Measurements from ENCODE around the gene CLDN24. TPM values are rescaled to one million over a fixed set of nuclear protein-coding genes. Genes with fewer than 3 reads are reported as not detected.
A peak's percentile ranks its signal among the peaks of the same experiment; 100 is the strongest.

Gene CLDN24
- total RNA-seq, 1 donor from 2014 or later, result not detected

DNA sequence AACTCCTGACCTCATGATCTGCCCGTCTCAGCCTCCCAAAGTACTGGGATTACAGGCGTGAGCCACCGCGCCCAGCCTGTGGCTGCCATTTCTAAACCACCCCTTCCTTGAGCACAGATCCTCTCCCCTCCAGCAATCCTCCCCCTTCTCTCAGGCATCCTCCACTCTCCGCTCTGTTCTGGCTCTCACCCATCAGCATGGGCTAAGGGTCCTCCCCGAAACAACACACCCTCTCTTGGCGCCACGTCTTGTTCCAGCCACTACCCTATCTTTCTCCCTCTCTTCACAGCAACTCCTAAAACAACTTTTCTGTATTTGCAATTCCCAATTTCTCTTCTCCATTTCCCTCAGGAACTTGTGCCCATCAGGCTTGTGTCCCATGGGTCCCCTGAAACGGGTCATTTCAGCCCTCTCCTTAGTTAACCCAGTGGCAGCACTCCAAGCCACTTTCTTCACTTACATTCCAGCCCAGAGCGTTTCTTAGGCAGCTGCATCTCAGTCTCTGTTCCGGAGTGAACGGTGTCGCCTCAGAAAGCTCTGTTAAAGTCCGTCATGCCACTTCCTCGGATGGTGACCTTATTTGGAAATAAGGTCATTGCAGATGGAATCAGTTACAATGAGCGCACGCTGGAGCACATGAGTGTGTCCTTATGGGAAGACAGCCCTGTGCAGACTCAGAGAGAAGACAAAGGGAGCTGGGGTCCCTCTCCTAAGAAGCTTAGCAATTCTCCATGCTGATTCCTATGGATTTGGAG lies 28.3 kb upstream of the CLDN24 start:
- intact Hi-C loops (cut with DNase I), result no loop called here
- Histone ChIP-seq H3K27ac (no peak overlapping the region), H3K36me3 (no peaks in the 10 kb centered on the region), H3K4me3 (no peak overlapping the region), H3K9me3 (no peaks in the 10 kb centered on the region), H3K27me3 (no peaks in the 10 kb centered on the region), H3K4me1 (no peaks in the 10 kb centered on the region)
- ATAC-seq, result no peak
- TF ChIP-seq CTCF (IDR thresholded peaks at IDR 0.05), result no peak
- DNase-seq, result no peak

GRCh38 chr4:183349673-183350072 lies 27.4 kb upstream of the CLDN24 start:
- Histone ChIP-seq H3K36me3 (no peaks in the 10 kb centered on the region), H3K4me3 (no peak overlapping the region), H3K27ac (no peak overlapping the region), H3K27me3 (no peaks in the 10 kb centered on the region), H3K4me1 (no peaks in the 10 kb centered on the region), H3K9me3 (no peaks in the 10 kb centered on the region)
- intact Hi-C loops (cut with DNase I), result no loop called here
- TF ChIP-seq CTCF (IDR thresholded peaks at IDR 0.05), result no peak
- no peak for ATAC-seq
- DNase-seq, result no peak

GRCh38 chr4:183348706-183349659 lies 26.8 kb upstream of the CLDN24 start:
- no peaks in the 10 kb centered on the region for H3K4me1 ChIP-seq
- H3K4me3 ChIP-seq, result no peak overlapping the region
- H3K27ac ChIP-seq, result no peak overlapping the region
- no peaks in the 10 kb centered on the region for H3K36me3 ChIP-seq
- H3K9me3 ChIP-seq, result no peaks in the 10 kb centered on the region
- ATAC-seq, result peak; percentile 73
- intact Hi-C loops (cut with DNase I), result no loop called here
- DNase-seq, result no peak
- no peaks in the 10 kb centered on the region for H3K27me3 ChIP-seq
- no peak for TF ChIP-seq CTCF (IDR thresholded peaks at IDR 0.05)

GRCh38 chr4:183348136-183348535 lies 25.9 kb upstream of the CLDN24 start:
- no peak for TF ChIP-seq CTCF (IDR thresholded peaks at IDR 0.05)
- peak; percentile 39 for DNase-seq
- intact Hi-C loops (cut with DNase I), result no loop called here

DNA sequence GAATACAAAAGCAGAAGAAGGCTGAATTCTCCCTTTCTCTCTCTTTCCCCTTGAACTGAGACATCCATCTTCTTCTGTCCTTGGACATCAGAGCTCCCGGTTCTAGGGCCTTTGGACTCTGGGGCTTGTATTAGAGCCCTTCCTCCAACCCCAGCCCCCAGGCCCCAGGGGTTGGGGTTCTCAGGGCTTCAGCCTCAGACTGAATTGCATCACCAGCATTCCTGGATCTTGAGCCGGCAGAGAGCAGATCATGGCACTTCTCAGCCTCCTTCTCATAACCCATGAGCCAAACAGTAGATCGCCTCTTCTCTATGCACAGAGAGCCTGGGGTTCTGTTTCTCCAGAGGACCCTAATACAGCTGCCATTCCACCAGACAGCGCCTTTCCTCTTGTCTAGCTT lies 25.3 kb upstream of the CLDN24 start:
- Histone ChIP-seq H3K4me1 (no peaks in the 10 kb centered on the region), H3K27ac (no peak overlapping the region), H3K4me3 (no peak overlapping the region), H3K36me3 (no peaks in the 10 kb centered on the region), H3K9me3 (no peaks in the 10 kb centered on the region), H3K27me3 (peaks cover 7% of the 10 kb centered on the region)
- DNase-seq, result no peak
- intact Hi-C loops (cut with DNase I), result no loop called here
- no peak for TF ChIP-seq CTCF (IDR thresholded peaks at IDR 0.05)
- no peak for ATAC-seq

More at GRCh38 chr4:183348136-183348535, 25.9 kb upstream of the CLDN24 start:
- H3K9me3 ChIP-seq, result no peaks in the 10 kb centered on the region
- no peak for ATAC-seq
- H3K4me3 ChIP-seq, result no peak overlapping the region
- peaks cover 7% of the 10 kb centered on the region for H3K27me3 ChIP-seq
- no peaks in the 10 kb centered on the region for H3K4me1 ChIP-seq
- H3K36me3 ChIP-seq, result no peaks in the 10 kb centered on the region
- no peak overlapping the region for H3K27ac ChIP-seq
